Inflammatory macrophage (primary cell): ENCODE data around the gene THAP3.

Source experiments
- DNase-seq, 2 donors: peaks; one replicate each; pipeline ENCODE4 v3.0.0-alpha.2; 2020 to 2022

THAP3 gene

DNA sequence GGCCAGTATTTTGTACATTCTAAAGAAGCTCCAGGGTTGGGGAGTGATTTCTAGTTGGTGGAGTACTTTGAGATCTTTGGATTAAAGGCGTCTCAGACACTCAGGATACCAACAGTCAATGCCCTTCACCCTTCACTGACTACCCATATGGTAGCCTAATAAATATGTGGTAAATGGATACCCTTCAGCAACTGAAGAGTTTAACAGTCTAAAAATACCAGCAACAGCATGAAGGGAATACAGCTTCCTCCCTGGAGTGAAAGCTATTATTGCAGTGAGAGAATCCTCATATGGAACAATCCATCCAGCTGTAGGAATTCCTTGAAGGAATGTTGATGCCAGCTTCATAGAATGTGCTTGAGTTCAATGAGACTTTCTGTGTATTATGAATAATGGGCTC lies 50.1 kb downstream of the THAP3 start:
- no peak for DNase-seq

DNA sequence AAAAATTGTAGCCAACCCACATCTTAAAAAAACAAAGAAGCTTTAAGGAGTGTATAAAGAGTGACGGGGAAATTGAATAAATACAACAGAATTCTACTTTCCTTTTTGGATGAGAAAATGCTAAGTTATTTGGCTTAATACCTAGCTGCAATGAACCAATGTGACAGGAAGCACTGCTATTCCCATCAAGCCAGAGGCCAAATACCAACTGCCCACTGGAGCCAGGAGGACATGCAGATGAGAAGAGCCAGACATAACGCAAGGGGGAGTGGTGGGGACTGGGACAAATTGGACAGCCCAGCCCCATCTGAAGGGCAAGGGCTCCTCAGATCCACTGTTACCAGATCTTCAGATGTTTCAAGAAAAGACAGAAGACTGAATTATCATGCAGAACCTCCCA lies 51.3 kb downstream of the THAP3 start:
- DNase-seq: no peak
